ENCODE data around the gene NAIF1.

- TF ChIP-seq CTCF (conservative IDR thresholded peaks at IDR 0.05; ENCODE audit: low read length), result no peak
- no peak for TF ChIP-seq EZH2phosphoT487 (IDR thresholded peaks at IDR 0.05; ENCODE audit: borderline replicate concordance, low read depth, low read length)
These were observed 11.0 kb downstream of the NAIF1 start for GRCh38 chr9:128056086-128056485.
